ENCODE results near the gene EPC1.

DNA sequence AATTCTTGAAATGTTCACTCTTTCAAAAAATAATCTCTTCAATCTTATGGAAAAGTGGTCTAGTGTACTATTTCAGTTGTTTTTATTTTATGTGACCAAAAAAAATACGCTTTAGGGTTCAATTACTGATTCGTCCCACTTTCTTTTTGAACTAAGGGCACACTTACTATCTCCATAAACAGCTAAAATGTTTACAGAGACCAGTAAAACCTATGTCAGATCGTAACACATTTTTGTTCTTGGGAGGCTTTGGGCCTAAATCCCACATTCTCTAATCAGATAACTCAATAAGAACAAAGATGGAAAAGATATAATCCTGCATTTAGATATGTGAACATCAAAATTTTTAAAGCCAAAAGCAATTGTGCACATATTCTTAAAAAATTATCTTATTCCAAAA lies 29.8 kb upstream of the EPC1 start:
- TF ChIP-seq, protein P1, sequence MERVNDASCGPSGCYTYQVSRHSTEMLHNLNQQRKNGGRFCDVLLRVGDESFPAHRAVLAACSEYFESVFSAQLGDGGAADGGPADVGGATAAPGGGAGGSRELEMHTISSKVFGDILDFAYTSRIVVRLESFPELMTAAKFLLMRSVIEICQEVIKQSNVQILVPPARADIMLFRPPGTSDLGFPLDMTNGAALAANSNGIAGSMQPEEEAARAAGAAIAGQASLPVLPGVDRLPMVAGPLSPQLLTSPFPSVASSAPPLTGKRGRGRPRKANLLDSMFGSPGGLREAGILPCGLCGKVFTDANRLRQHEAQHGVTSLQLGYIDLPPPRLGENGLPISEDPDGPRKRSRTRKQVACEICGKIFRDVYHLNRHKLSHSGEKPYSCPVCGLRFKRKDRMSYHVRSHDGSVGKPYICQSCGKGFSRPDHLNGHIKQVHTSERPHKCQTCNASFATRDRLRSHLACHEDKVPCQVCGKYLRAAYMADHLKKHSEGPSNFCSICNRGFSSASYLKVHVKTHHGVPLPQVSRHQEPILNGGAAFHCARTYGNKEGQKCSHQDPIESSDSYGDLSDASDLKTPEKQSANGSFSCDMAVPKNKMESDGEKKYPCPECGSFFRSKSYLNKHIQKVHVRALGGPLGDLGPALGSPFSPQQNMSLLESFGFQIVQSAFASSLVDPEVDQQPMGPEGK (CRISPR knock-in tag; IDR thresholded peaks at IDR 0.05; ENCODE audit: borderline replicate concordance), result no peak
- TF ChIP-seq CSDC2 (CRISPR knock-in tag; IDR thresholded peaks at IDR 0.05), result no peak
- no peak for TF ChIP-seq ZFP3 (CRISPR knock-in tag; IDR thresholded peaks at IDR 0.05)
- no peak for TF ChIP-seq SNAI2 (CRISPR knock-in tag; IDR thresholded peaks at IDR 0.05)
- no peak for TF ChIP-seq ARNTL (CRISPR knock-in tag; IDR thresholded peaks at IDR 0.05; ENCODE audit: borderline replicate concordance, low read depth)
- TF ChIP-seq BACH2 (CRISPR knock-in tag; IDR thresholded peaks at IDR 0.05; ENCODE audit: borderline replicate concordance), result no peak
- no peak for TF ChIP-seq TCF4 (CRISPR knock-in tag; IDR thresholded peaks at IDR 0.05; ENCODE audit: borderline replicate concordance)
- TF ChIP-seq ESRRG (CRISPR knock-in tag; IDR thresholded peaks at IDR 0.05), result no peak
- no peak for TF ChIP-seq ZFP30 (CRISPR knock-in tag; IDR thresholded peaks at IDR 0.05)

All from SK-N-SH treated with all-trans-retinoic acid at 6 μM for 48 hours (cell line).